Measurements from ENCODE around the gene CARS2. TPM values are rescaled to one million over a fixed set of nuclear protein-coding genes. Genes with fewer than 3 reads are reported as not detected.

The CARS2 gene
- total RNA-seq, 1 experiment from 2014 or later = 41.9 TPM

DNA sequence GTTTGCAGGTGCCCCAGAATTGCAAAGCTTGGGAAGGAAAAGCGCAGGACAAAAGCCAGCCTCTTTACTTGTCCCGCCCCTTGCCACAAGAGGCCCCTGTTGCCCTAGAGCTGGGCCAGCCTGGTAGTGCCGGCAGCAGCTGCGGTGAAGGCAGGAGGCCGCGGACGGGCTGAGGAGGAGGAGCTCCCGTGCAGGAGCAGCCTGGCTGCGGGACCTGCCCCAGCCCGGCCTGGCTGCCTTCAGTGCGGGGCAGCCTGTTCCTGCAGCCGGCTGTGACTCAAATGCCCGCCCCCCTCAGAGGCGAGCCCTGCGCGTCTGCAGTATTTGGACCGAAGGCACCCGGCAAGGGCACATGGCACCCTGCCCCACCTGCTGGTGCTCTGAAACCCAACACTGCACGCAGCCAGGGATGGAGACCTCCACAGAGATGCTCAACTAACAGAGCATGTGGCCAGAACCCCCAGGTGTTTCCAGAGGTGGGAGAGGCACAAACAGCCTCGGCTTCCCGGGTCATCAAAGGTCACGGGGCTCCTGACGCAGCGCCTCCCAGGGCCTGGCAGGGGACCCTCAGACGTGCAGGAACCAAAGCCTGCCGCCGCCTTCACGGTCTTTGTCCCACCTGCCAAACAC is 60.9 kb downstream of the CARS2 start:
- no peaks in the 10 kb centered on the region for H3K27me3 ChIP-seq (ENCODE audit: insufficient read depth, low read length)
- H4K8ac ChIP-seq (replicated peaks; ENCODE audit: insufficient read length, low read depth, low read length) = no peak overlapping the region
- H4K20me1 ChIP-seq (ENCODE audit: control insufficient read depth, insufficient read depth, insufficient read length) = peaks cover 2% of the 10 kb centered on the region
- peaks cover 5 to 40% (median 35%) of the 10 kb centered on the region in 3 experiments; a peak in 6 of 7 replicates for H3K36me3 Mint-ChIP-seq (ENCODE audit: insufficient read depth in 1 of 3, low read depth in 3 of 3)
- H3K27ac Mint-ChIP-seq = no peak overlapping the region; a peak in 1 of 7 replicates
- no peak overlapping the region for H3K56ac ChIP-seq (ENCODE audit: insufficient read length, low read depth, low read length)
- WGBS (ENCODE audit: extremely low coverage, insufficient read length, low lambda C conversion rate) = no CpG with 5 or more reads among the region's 28 CpGs
- TF ChIP-seq, protein P1, sequence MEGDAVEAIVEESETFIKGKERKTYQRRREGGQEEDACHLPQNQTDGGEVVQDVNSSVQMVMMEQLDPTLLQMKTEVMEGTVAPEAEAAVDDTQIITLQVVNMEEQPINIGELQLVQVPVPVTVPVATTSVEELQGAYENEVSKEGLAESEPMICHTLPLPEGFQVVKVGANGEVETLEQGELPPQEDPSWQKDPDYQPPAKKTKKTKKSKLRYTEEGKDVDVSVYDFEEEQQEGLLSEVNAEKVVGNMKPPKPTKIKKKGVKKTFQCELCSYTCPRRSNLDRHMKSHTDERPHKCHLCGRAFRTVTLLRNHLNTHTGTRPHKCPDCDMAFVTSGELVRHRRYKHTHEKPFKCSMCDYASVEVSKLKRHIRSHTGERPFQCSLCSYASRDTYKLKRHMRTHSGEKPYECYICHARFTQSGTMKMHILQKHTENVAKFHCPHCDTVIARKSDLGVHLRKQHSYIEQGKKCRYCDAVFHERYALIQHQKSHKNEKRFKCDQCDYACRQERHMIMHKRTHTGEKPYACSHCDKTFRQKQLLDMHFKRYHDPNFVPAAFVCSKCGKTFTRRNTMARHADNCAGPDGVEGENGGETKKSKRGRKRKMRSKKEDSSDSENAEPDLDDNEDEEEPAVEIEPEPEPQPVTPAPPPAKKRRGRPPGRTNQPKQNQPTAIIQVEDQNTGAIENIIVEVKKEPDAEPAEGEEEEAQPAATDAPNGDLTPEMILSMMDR (conservative IDR thresholded peaks at IDR 0.05) = peak; percentile 72
- H3K27me3 Mint-ChIP-seq (ENCODE audit: low read depth) = no peaks in the 10 kb centered on the region; the same call in 1 of the 2 replicates
- no peak overlapping the region for H3K9ac ChIP-seq (ENCODE audit: extremely low read depth, insufficient read length, low read length)
- H3K14ac ChIP-seq (ENCODE audit: insufficient read depth, low read length) = no peak overlapping the region
- no peaks in the 10 kb centered on the region for H3K79me1 ChIP-seq (ENCODE audit: insufficient read depth, low read depth, low read length, poor library complexity, severe bottlenecking)
- no peak overlapping the region for H2BK12ac ChIP-seq (ENCODE audit: insufficient read length, low read depth, low read length)
- no peak overlapping the region for H3T11ph ChIP-seq (ENCODE audit: low read length)
- H3K4me3 Mint-ChIP-seq = no peak overlapping the region; a peak in 1 of 5 replicates
- no peaks in the 10 kb centered on the region for H3K23me2 ChIP-seq (ENCODE audit: insufficient read length, low read depth, low read length, poor library complexity, severe bottlenecking)
- no peak overlapping the region for H2BK15ac ChIP-seq (ENCODE audit: low read depth, low read length)
- no peak overlapping the region for H2AFZ ChIP-seq (ENCODE audit: low read length)
- H2BK20ac ChIP-seq (ENCODE audit: low read depth, low read length, poor library complexity, severe bottlenecking) = no peak overlapping the region
- H2BK5ac ChIP-seq (ENCODE audit: insufficient read length, low read length) = no peak overlapping the region
- H3K4ac ChIP-seq (ENCODE audit: low read depth, low read length) = no peak overlapping the region
- H3K9me3 ChIP-seq (ENCODE audit: control insufficient read depth, low read depth, low read length) = no peaks in the 10 kb centered on the region
- no peak overlapping the region for H2BK120ac ChIP-seq (ENCODE audit: low read depth, low read length, poor library complexity, severe bottlenecking)
- peak; percentile 93 for DNase-seq
- H4K5ac ChIP-seq (ENCODE audit: insufficient read length, low read depth, low read length) = no peak overlapping the region
- H3K79me2 ChIP-seq (ENCODE audit: insufficient read depth, low read length) = no peaks in the 10 kb centered on the region
- no peak overlapping the region for H2AK5ac ChIP-seq (ENCODE audit: insufficient read length, low read length)
- H3K4me1 Mint-ChIP-seq = peaks cover 7 to 15% of the 10 kb centered on the region in 2 experiments
- H3K9me3 Mint-ChIP-seq = no peaks in the 10 kb centered on the region
- no peak overlapping the region for H3K23ac ChIP-seq (ENCODE audit: insufficient read length, low read depth, low read length)
- H3K18ac ChIP-seq (ENCODE audit: insufficient read length, low read depth, low read length) = no peak overlapping the region
- H3K4me2 ChIP-seq (ENCODE audit: insufficient read depth, insufficient read length, low read length) = no peak overlapping the region
- H3K4me1 ChIP-seq (ENCODE audit: insufficient read depth, low read length) = peaks cover 2% of the 10 kb centered on the region
- no peak overlapping the region for H4K91ac ChIP-seq (ENCODE audit: insufficient read length, low read depth, low read length)
- no peak overlapping the region for H3K27ac ChIP-seq (ENCODE audit: insufficient read length, low read depth, low read length)
